ENCODE data around the gene GAD2.

- TF ChIP-seq, protein P1, sequence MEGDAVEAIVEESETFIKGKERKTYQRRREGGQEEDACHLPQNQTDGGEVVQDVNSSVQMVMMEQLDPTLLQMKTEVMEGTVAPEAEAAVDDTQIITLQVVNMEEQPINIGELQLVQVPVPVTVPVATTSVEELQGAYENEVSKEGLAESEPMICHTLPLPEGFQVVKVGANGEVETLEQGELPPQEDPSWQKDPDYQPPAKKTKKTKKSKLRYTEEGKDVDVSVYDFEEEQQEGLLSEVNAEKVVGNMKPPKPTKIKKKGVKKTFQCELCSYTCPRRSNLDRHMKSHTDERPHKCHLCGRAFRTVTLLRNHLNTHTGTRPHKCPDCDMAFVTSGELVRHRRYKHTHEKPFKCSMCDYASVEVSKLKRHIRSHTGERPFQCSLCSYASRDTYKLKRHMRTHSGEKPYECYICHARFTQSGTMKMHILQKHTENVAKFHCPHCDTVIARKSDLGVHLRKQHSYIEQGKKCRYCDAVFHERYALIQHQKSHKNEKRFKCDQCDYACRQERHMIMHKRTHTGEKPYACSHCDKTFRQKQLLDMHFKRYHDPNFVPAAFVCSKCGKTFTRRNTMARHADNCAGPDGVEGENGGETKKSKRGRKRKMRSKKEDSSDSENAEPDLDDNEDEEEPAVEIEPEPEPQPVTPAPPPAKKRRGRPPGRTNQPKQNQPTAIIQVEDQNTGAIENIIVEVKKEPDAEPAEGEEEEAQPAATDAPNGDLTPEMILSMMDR (IDR thresholded peaks at IDR 0.05): no peak
- no peak for TF ChIP-seq POLR2A (IDR thresholded peaks at IDR 0.05)
Measured at GRCh38 chr10:26211781-26212444, 4.7 kb upstream of the GAD2 start.

Measured in thyroid gland (tissue), 4 donors.